DOHH2 (cell line): ENCODE data around the gene BPHL.
"Not testable (repeated sequence)": the region's sequence is repeated elsewhere in the genome, so short reads cannot be mapped to it uniquely, and the experiment has no call there.

ENCODE experiments used
- H3F3A ChIP-seq: fragments of 200-600 bp; sonication (generic), shearing (Covaris generic); 2 replicates; pipeline ENCODE4 v1.6.0; 2016; ENCODE audit warnings: antibody characterized with exemption, mild to moderate bottlenecking; ENCODE audit not compliant: control insufficient read depth, insufficient read depth
- H3K27ac ChIP-seq: fragments of 200-600 bp; sonication (generic); 2 replicates; pipeline ENCODE4 v1.5.1; 2014; ENCODE audit warnings: low read depth, mild to moderate bottlenecking, low read length, moderate library complexity
- H3K27me3 ChIP-seq: fragments of 200-600 bp; sonication (generic); 2 replicates; pipeline ENCODE4 v1.6.1; 2014; ENCODE audit warnings: mild to moderate bottlenecking, low read length, mixed read lengths; ENCODE audit not compliant: control insufficient read depth
- H3K36me3 ChIP-seq: fragments of 200-600 bp; sonication (generic); 2 replicates; pipeline ENCODE4 v1.6.1; 2014; ENCODE audit warnings: mild to moderate bottlenecking, low read length, moderate library complexity, mixed read lengths; ENCODE audit not compliant: control insufficient read depth
- H3K4me1 ChIP-seq: fragments of 200-600 bp; sonication (generic); 2 replicates; pipeline ENCODE4 v1.6.1; 2014; ENCODE audit warnings: mild to moderate bottlenecking, low read length, mixed read lengths; ENCODE audit not compliant: control insufficient read depth
- H3K4me2 ChIP-seq: fragments of 200-600 bp; sonication (generic); 2 replicates; pipeline ENCODE4 v1.6.0; 2014; ENCODE audit warnings: mild to moderate bottlenecking, low read length, moderate library complexity
- H3K4me3 ChIP-seq: fragments of 200-600 bp; sonication (generic); 2 replicates; pipeline ENCODE4 v1.5.1; 2014; ENCODE audit warnings: mild to moderate bottlenecking, low read length, mixed read lengths
- H3K79me2 ChIP-seq: fragments of 200-600 bp; sonication (generic); 2 replicates; pipeline ENCODE4 v1.6.1; 2014; ENCODE audit warnings: mild to moderate bottlenecking, low read length, mixed read lengths; ENCODE audit not compliant: control insufficient read depth
- H3K9me2 ChIP-seq: fragments of 200-600 bp; sonication (generic); replicated peaks from 2 replicates; pipeline ENCODE4 v1.6.1; 2014; ENCODE audit warnings: mild to moderate bottlenecking, low read length, mixed read lengths; ENCODE audit not compliant: control insufficient read depth
- H3K9me3 ChIP-seq: fragments of 200-600 bp; sonication (generic); 2 replicates; pipeline ENCODE4 v1.6.1; 2014; ENCODE audit warnings: antibody characterized with exemption, low read length, mixed read lengths; ENCODE audit not compliant: control insufficient read depth, insufficient read depth
- H4K20me1 ChIP-seq: fragments of 200-600 bp; sonication (generic); 2 replicates; pipeline ENCODE4 v1.6.0; 2014; ENCODE audit warnings: low read depth, mild to moderate bottlenecking, antibody characterized with exemption, low read length, moderate library complexity; ENCODE audit not compliant: control insufficient read depth, insufficient read depth
- EZH2phosphoT487 ChIP-seq: fragments of 200-600 bp; sonication (generic); IDR thresholded peaks from 2 replicates; pipeline ENCODE4 v1.6.1; 2017; ENCODE audit warnings: borderline replicate concordance, mild to moderate bottlenecking, antibody characterized with exemption, low read length, moderate library complexity, mixed read lengths
- TF ChIP-seq, protein P1 (sequence below): fragments of 200-600 bp; sonication (generic); IDR thresholded peaks from one replicate; pipeline ENCODE4 v1.5.1; 2014; ENCODE audit warnings: antibody characterized with exemption, mild to moderate bottlenecking, low read depth, low read length; ENCODE audit not compliant: poor library complexity, severe bottlenecking

The BPHL gene

DNA sequence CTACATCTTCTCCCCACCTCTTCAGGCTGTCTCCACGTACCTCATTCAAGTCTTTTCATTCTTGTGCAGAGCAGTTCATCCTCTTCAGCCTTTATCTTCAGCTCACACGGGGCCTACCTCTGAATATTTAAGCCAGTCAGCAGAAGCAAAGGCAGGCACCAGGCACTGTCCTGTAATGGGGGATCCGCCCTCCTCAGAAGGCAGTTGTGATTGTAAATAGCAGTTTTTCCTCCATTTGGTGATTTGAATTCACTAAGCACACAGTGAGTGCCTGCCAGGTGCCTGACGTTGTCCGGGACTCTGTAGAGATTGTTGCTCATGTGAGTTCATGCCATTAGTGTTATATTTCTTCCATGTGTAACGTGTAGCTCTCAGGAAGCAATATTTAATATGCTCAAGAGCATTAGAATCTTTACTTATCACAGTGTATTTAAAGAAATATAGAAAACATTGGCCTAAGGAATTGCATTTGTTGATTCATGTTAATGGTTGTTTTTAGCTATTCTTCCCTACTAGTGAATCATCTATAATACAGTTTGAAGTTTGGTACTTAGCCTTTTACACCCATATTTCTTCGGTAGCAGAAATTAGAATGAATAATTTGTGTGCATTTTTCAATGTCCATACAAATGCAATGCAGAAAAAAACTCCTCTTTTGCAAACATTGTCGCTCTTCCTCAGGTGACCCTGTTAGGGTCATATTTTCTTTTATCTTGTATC is 17.9 kb downstream of the BPHL start:
- Histone ChIP-seq H3K79me2 (no peaks in the 10 kb centered on the region), H3K4me3 (no peak overlapping the region), H3K9me2 (no peaks in the 10 kb centered on the region), H3K4me1 (peaks cover 20% of the 10 kb centered on the region), H3K36me3 (peaks cover 48% of the 10 kb centered on the region), H4K20me1 (no peaks in the 10 kb centered on the region), H3F3A (peaks cover 8% of the 10 kb centered on the region), H3K27ac (no peak overlapping the region), H3K27me3 (no peaks in the 10 kb centered on the region), H3K9me3 (no peaks in the 10 kb centered on the region), H3K4me2 (no peak overlapping the region)
- TF ChIP-seq EZH2phosphoT487, result no peak
- TF ChIP-seq, protein P1, sequence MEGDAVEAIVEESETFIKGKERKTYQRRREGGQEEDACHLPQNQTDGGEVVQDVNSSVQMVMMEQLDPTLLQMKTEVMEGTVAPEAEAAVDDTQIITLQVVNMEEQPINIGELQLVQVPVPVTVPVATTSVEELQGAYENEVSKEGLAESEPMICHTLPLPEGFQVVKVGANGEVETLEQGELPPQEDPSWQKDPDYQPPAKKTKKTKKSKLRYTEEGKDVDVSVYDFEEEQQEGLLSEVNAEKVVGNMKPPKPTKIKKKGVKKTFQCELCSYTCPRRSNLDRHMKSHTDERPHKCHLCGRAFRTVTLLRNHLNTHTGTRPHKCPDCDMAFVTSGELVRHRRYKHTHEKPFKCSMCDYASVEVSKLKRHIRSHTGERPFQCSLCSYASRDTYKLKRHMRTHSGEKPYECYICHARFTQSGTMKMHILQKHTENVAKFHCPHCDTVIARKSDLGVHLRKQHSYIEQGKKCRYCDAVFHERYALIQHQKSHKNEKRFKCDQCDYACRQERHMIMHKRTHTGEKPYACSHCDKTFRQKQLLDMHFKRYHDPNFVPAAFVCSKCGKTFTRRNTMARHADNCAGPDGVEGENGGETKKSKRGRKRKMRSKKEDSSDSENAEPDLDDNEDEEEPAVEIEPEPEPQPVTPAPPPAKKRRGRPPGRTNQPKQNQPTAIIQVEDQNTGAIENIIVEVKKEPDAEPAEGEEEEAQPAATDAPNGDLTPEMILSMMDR, result no peak

DNA sequence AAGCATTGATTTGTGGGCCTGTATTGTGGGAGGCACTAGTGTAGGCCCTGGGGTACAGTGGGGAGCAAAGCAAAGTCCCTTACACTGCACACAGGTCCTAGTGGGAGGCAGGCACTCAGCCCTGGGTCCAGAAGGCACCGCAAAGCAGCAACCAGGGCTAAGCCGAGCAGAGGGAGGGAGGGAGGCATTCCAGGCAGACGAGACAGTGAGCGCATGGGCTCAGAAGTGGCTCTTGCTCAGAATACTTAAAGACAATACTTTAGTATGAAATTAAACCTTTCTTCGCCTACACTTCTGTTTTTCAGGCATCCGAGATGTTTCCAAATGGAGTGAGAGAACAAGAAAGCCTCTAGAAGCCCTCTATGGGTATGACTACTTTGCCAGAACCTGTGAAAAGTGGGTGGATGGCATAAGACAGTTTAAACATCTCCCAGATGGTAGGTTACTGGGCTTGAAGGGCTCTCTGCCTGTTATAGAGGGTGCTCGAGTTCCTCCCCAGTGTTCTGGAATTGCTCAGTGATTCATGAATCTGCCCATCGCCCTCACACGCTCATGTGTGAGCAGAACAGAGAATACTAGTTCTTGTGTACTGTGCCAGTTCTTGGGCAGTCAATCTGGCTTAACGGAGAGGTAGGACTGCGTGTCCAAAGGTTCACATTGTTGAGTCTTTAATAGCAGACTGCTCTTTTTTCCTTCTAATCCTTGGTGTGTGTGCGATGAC is 18.7 kb downstream of the BPHL start:
- Histone ChIP-seq H3K27me3 (no peaks in the 10 kb centered on the region), H3K79me2 (no peaks in the 10 kb centered on the region), H3K4me3 (no peak overlapping the region), H3K9me3 (no peaks in the 10 kb centered on the region), H3K27ac (no peak overlapping the region), H3F3A (peaks cover 8% of the 10 kb centered on the region), H3K9me2 (no peaks in the 10 kb centered on the region), H3K4me1 (peaks cover 20% of the 10 kb centered on the region), H4K20me1 (no peaks in the 10 kb centered on the region), H3K4me2 (no peak overlapping the region), H3K36me3 (peaks cover 48% of the 10 kb centered on the region)
- TF ChIP-seq, protein P1, result no peak
- no peak for TF ChIP-seq EZH2phosphoT487

DNA sequence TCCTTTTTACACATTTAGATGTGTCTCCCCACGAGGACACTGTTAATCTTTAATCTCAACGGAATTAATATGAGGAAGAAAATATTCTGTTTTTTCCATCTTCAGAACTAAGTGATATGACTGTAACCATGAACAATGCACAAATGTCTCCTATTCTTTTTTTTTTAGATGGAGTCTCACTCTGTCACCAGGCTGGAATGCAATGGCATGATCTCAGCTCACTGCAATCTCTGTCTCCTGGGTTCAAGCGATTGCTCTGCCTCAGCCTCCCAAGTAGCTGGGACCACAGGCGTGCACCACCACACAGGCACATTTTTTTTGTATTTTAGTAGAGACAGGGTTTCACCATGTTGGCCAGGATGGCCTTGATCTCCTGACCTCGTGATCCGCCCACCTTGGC is 19.4 kb downstream of the BPHL start:
- not testable (repeated sequence) for H3K4me2 ChIP-seq, H3K27me3 ChIP-seq, H3K79me2 ChIP-seq, H3F3A ChIP-seq, H3K4me3 ChIP-seq, H3K9me2 ChIP-seq, H3K27ac ChIP-seq, H4K20me1 ChIP-seq, H3K9me3 ChIP-seq
- peaks cover 20% of the 10 kb centered on the region for H3K4me1 ChIP-seq
- H3K36me3 ChIP-seq, result peaks cover 45% of the 10 kb centered on the region

DNA sequence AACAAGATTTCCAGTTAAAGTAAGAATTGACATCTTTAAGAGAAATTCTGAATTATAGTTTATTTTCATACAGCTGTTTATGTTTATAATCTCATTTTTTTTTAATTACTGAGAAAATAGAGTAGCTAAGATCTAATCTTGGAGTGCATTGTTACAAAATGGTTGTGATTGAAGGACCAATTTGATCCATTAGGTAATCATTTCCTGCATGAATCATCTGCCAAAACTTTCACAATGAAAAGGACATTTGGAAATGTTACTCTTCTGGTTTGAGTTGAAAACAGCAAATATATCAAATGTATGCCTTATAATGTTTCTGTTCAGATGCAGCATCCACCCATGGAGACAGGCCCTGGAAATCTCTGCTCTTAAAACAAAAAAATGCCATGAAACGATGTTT is 19.8 kb downstream of the BPHL start:
- H3K9me2 ChIP-seq, result no peaks in the 10 kb centered on the region
- H3K4me1 ChIP-seq, result peaks cover 20% of the 10 kb centered on the region
- TF ChIP-seq, protein P1, result no peak
- no peak for TF ChIP-seq EZH2phosphoT487
- H3K27ac ChIP-seq, result no peak overlapping the region; the same call in 1 of the 2 replicates
- H3F3A ChIP-seq, result peaks cover 8% of the 10 kb centered on the region
- H3K79me2 ChIP-seq, result no peaks in the 10 kb centered on the region
- H3K4me3 ChIP-seq, result no peak overlapping the region
- no peak overlapping the region for H3K4me2 ChIP-seq
- peaks cover 49% of the 10 kb centered on the region for H3K36me3 ChIP-seq
- no peaks in the 10 kb centered on the region for H3K27me3 ChIP-seq
- no peaks in the 10 kb centered on the region for H3K9me3 ChIP-seq
- no peaks in the 10 kb centered on the region for H4K20me1 ChIP-seq
